Astrocyte of the cerebellum (primary cell): Measurements from ENCODE around the gene ANKRD29.

Source experiments
- DNase-seq: peaks from one replicate; pipeline ENCODE4 v3.0.0-alpha.2; 2011; ENCODE audit warnings: low read depth
- H3K4me3 ChIP-seq: 2 replicates; pipeline ENCODE4 v1.5.1; 2011; ENCODE audit warnings: mild to moderate bottlenecking, low read depth, low read length, moderate library complexity
- CTCF ChIP-seq: IDR thresholded peaks from 2 replicates; pipeline ENCODE4 v1.5.1; 2012; ENCODE audit warnings: low read length, low read depth, moderate library complexity, mild to moderate bottlenecking; ENCODE audit errors: missing control alignments
- in situ Hi-C: cut with HindIII; loops from 2 replicates; pipeline ENCODE4 v1.10.0; 2017; ENCODE audit warnings: low sequenced_read_pairs

Gene ANKRD29

GRCh38 chr18:23556145-23556780 lies 106.4 kb downstream of the ANKRD29 start:
- no peak for TF ChIP-seq CTCF
- in situ Hi-C loops, result no loop called here
- no peak overlapping the region for H3K4me3 ChIP-seq
- no peak for DNase-seq

- TF ChIP-seq CTCF, result no peak
- H3K4me3 ChIP-seq, result no peak overlapping the region
- no peak for DNase-seq
- in situ Hi-C loops, result no loop called here
These were observed 108.8 kb downstream of the ANKRD29 start for GRCh38 chr18:23553887-23554286.

- in situ Hi-C loops, result no loop called here
- no peak for TF ChIP-seq CTCF
These were observed 110.2 kb downstream of the ANKRD29 start for GRCh38 chr18:23552505-23552904.

GRCh38 chr18:23551978-23552377 lies 110.7 kb downstream of the ANKRD29 start:
- no peak overlapping the region for H3K4me3 ChIP-seq
- no peak for TF ChIP-seq CTCF
- DNase-seq, result no peak
- in situ Hi-C loops, result no loop called here

More at GRCh38 chr18:23552505-23552904, 110.2 kb downstream of the ANKRD29 start:
- DNase-seq, result no peak
- H3K4me3 ChIP-seq, result no peak overlapping the region

- DNase-seq, result no peak
- no peak overlapping the region for H3K4me3 ChIP-seq
- no peak for TF ChIP-seq CTCF
- in situ Hi-C loops, result no loop called here
These were observed 111.8 kb downstream of the ANKRD29 start for GRCh38 chr18:23550898-23551297.
